Loucy (cell line): ENCODE results near the gene ZBTB2.

Source experiments
- CTCF ChIP-seq: fragments of 200-600 bp; sonication (generic); conservative IDR thresholded peaks from 2 replicates; pipeline ENCODE4 v1.5.1; 2014; ENCODE audit warnings: mild to moderate bottlenecking, antibody characterized with exemption, low read length
- EZH2phosphoT487 ChIP-seq: fragments of 200-600 bp; IDR thresholded peaks from 2 replicates; pipeline ENCODE4 v1.6.1; 2018; ENCODE audit warnings: antibody characterized with exemption, mild to moderate bottlenecking, moderate library complexity, borderline replicate concordance

GRCh38 chr6:151317995-151318365, 73.4 kb downstream of the ZBTB2 start:
- TF ChIP-seq CTCF (no peak), EZH2phosphoT487 (no peak)
